ENCODE data around the gene BCL6.

DNA sequence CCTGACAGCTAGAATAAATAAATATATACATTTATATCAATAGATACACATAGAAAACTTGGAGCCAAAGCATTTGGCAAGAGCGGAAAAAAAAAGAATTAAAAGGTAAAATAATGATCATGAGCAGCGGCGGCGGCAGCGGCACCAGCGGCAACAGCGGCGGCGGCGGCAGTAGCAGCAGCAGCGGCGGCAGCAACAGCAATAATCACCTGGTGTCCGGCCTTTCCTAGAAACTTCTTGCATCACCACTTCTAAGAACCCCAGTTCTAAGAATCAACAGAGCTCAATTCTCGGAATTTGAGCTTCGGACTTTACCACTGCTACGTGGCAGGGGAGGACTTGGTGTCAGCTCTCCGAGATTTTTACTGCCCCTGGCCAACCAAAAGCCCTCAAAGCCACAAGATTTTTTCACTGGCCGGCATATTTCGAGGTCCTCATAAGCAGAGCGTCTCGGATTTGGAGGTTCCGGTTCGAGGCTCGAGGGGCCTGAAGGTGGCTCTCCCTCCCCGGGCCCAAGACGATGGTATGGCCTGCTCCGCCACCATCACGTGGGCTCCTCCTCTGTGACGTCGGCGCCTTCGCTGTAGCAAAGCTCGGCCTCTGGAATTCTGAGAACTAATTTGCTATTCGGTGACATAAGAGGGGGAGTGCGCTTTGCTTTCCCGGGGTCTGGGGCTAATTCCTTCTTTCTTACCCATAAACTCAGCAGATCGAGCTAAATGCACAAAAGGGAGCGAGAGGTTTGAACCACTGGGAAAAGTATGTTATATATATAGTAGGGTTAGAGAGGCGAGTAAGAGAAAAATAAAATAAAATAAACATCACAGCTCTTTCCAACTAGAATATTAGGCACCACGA is at the start of gene BCL6:
- TF ChIP-seq EZH2 (IDR thresholded peaks at IDR 0.05; ENCODE audit: low read depth, unreplicated experiment) (no peak), CREB1 (CRISPR knock-in tag; IDR thresholded peaks at IDR 0.05; ENCODE audit: low read depth) (peak; percentile 92), POLR2AphosphoS5 (IDR thresholded peaks at IDR 0.05; ENCODE audit: low read depth) (peak; percentile 74), JUNB (IDR thresholded peaks at IDR 0.05; ENCODE audit: unreplicated experiment) (no peak), EZH2phosphoT487 (IDR thresholded peaks at IDR 0.05; ENCODE audit: unreplicated experiment) (no peak)
- TF ChIP-seq, protein P1, sequence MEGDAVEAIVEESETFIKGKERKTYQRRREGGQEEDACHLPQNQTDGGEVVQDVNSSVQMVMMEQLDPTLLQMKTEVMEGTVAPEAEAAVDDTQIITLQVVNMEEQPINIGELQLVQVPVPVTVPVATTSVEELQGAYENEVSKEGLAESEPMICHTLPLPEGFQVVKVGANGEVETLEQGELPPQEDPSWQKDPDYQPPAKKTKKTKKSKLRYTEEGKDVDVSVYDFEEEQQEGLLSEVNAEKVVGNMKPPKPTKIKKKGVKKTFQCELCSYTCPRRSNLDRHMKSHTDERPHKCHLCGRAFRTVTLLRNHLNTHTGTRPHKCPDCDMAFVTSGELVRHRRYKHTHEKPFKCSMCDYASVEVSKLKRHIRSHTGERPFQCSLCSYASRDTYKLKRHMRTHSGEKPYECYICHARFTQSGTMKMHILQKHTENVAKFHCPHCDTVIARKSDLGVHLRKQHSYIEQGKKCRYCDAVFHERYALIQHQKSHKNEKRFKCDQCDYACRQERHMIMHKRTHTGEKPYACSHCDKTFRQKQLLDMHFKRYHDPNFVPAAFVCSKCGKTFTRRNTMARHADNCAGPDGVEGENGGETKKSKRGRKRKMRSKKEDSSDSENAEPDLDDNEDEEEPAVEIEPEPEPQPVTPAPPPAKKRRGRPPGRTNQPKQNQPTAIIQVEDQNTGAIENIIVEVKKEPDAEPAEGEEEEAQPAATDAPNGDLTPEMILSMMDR (conservative IDR thresholded peaks at IDR 0.05; ENCODE audit: low read depth in 2 of 2) = no peak
